ENCODE results near the gene PGAP2.

- no peak for TF ChIP-seq CTCF (IDR thresholded peaks at IDR 0.05; ENCODE audit: low read depth, low read length, missing input control)
- TF ChIP-seq, protein P1, sequence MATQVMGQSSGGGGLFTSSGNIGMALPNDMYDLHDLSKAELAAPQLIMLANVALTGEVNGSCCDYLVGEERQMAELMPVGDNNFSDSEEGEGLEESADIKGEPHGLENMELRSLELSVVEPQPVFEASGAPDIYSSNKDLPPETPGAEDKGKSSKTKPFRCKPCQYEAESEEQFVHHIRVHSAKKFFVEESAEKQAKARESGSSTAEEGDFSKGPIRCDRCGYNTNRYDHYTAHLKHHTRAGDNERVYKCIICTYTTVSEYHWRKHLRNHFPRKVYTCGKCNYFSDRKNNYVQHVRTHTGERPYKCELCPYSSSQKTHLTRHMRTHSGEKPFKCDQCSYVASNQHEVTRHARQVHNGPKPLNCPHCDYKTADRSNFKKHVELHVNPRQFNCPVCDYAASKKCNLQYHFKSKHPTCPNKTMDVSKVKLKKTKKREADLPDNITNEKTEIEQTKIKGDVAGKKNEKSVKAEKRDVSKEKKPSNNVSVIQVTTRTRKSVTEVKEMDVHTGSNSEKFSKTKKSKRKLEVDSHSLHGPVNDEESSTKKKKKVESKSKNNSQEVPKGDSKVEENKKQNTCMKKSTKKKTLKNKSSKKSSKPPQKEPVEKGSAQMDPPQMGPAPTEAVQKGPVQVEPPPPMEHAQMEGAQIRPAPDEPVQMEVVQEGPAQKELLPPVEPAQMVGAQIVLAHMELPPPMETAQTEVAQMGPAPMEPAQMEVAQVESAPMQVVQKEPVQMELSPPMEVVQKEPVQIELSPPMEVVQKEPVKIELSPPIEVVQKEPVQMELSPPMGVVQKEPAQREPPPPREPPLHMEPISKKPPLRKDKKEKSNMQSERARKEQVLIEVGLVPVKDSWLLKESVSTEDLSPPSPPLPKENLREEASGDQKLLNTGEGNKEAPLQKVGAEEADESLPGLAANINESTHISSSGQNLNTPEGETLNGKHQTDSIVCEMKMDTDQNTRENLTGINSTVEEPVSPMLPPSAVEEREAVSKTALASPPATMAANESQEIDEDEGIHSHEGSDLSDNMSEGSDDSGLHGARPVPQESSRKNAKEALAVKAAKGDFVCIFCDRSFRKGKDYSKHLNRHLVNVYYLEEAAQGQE (IDR thresholded peaks at IDR 0.05) = no peak
- no peak for TF ChIP-seq TAF1 (conservative IDR thresholded peaks at IDR 0.05)
- no peak for TF ChIP-seq SP1 (IDR thresholded peaks at IDR 0.05)
- TF ChIP-seq RAD21 (IDR thresholded peaks at IDR 0.05) = no peak
Measured at GRCh38 chr11:3838504-3838903, 30.1 kb downstream of the PGAP2 start.

All from liver (tissue), 3 donors.